GM19193 (cell line): Measurements from ENCODE around the gene CELF2.

Source experiments
- POLR2A ChIP-seq: IDR thresholded peaks from 4 replicates; pipeline ENCODE4 v1.6.1; 2011; ENCODE audit not compliant: insufficient read depth, insufficient read length; ENCODE audit errors: extremely low read depth

The CELF2 gene

DNA sequence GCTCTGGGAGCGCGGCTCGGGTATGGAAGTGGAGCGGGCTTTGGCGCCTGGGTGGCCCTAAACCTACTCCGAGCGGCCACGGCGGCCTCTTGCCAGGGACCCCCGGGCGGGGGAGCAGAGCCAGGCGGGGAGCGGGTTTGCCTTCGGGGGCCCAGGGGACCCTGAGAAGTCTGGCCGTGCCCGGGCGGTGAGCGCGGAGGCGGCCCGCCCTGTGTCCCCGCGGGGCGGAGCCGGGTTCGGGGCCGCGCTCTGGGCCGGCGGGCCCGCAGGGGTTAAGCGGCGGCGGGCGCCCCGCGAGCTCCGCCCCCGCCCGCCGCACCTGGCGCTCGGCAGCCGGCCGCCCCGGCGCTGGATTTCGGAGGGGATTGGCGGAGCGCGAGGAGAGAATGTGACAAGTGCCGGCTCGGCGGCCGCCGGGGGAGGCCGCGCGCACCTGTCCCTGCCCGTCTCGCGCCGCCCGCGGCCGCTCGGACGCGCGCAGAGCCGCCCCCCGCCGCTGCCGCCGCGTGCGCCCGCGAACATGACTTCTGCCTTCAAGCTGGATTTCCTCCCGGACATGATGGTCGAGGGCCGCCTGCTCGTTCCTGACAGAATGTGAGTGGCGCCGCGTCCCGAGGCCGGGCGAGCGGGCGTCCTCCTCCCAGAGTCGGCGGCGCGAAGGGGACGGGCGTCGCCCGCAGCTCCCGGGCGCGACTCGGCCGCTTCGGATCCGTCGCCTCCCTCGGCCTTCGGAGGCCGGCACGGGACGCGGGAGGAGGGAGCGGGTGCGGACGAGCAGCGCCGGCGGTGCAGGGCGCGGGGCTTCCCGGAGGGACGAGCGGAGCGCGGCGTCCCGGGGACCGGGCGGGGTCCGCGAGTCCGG, at the start of gene CELF2:
CELF2 (plus strand) TSS at position 303 of the 862 bp plus-strand sequence; CDS start at position 521, 218 bp downstream.
- TF ChIP-seq POLR2A: no peak

GRCh38 chr10:10968257-10968588, 49.4 kb upstream of the CELF2 start:
- no peak for TF ChIP-seq POLR2A

DNA sequence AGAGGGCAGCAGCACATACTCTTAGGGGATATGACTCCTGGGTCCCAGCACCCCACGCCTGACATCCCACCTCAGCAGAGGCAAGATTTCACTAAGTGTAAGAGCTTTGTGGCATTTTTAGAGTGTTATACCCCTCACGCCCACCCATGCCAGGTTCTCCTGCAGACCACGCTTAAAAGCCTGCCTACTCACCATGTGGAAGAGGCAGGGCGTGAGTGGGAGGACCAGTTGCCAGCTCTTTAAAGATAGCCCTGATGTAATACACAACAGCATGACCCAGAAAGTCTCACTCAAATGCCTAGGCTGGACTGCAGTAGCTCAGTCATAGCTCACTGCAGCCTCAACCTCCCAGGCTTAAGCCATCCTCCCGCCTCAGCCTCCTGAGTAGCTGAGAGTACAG, 44.4 kb upstream of the CELF2 start:
- TF ChIP-seq POLR2A: no peak

GRCh38 chr10:10975647-10976046, 42.0 kb upstream of the CELF2 start:
- TF ChIP-seq POLR2A: no peak

DNA sequence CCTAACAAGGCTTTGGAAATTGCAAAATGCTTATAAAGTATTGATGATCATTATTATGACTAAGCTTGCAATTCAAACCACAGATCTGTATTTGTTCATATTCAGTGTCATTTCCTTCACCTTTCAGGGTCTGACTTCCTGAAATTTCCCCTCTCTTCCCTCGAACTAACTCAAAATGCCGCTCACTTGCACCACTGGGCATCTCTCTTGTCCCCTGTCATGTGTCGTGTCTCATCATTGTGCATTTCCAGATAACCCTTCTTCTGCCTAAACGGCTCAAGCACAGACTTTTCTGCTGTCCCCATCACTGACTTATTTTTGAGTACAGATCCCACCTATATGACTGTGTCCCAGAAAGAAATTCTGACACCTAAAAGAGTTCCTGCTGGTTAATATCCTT, 41.0 kb upstream of the CELF2 start:
- no peak for TF ChIP-seq POLR2A

DNA sequence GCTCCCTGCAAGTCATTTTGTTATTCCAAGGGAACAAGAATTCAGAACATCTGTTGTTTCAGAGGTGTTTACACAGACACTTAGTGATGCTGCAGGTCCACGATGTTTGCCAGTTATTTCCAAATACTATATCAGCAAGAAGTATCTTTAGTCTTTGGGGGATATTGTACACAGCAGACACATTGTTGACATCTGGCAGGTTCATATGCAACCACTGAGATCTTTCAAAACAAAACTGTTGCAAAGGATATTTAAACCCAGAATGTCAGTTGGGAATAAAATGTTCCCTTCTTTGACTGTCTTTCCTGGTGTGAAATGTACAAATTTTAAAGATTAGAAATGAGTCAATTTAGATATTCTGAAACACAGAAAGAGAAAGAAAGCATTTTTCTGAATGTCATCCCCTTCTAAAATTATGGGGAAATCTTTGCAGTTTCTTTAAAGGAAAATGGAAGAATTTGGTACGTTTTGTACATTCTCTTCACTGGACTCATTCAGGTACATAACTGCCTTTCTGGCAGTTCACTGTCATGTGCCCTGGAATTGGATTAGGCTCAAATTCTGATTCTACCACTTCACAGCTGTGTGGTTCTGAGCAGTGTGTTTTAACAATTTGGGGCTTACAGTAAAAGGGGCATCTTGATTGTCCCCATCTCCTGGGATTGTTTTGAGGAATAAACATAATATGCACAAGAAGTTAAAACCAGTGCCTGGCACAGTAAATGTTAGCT, 40.3 kb upstream of the CELF2 start:
- no peak for TF ChIP-seq POLR2A

GRCh38 chr10:10977978-10978377, 39.7 kb upstream of the CELF2 start:
- TF ChIP-seq POLR2A: no peak

DNA sequence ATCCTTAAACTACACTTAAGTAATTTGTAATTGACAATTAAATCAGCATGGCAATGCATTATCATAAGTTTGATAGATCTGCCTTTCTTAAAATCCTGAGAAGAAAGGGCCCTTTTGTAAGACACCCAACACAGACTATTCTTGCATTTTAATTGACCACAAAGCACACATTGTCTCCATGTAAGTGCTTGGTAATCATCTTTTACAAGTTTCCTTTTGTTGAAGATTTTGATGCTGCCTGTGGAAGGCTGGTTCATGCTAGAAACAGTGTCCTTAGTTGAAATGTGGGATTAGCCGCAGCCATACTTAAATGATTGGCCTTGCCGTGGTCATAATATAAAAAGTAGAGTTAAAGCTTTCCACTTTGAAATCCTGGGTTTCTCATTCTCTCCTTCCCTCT, 32.3 kb upstream of the CELF2 start:
- no peak for TF ChIP-seq POLR2A

GRCh38 chr10:10986606-10987005, 31.1 kb upstream of the CELF2 start:
- no peak for TF ChIP-seq POLR2A

- no peak for TF ChIP-seq POLR2A
Observed at GRCh38 chr10:10987111-10987510, 30.6 kb upstream of the CELF2 start.

DNA sequence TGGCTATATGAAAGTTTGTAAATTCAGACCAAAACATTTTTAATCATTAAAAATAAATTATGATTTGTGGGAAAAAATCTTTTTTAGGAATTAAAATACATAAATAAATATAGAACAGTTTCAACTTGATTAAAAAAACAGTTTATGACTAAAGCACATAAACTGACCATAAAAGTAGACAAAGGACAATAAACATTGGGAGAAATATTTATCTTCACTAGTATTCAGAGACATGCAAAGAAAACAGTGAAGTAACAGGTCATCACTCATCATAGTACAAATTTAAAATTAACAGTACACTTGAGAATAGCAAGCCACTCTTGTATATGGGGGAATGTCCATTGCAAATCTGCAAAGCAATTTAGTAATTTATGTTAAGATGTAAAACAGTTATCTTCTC, 28.0 kb upstream of the CELF2 start:
- TF ChIP-seq POLR2A: no peak

DNA sequence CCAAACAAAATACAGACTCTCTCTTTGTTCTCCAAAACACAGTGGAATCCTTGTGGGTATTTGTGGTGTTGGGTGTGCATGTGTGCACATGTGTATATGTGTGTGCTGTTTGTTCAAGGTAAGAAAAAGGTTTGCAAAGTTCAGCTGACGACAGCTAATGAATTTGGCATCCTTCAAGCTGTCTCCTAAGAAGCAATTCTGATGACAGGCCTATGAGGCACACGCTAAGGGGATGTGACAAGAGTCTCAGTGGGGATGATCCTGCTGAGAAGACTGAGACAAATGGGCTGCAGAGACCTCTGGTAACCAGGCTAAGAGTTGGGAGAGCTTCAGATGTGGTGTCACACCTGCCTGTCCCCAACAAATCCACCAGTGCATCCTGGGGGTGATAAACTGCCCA, 26.5 kb upstream of the CELF2 start:
- TF ChIP-seq POLR2A: no peak

- no peak for TF ChIP-seq POLR2A
Observed at GRCh38 chr10:10992072-10992471, 25.6 kb upstream of the CELF2 start.

GRCh38 chr10:10992961-10993714, 24.5 kb upstream of the CELF2 start:
- no peak for TF ChIP-seq POLR2A

GRCh38 chr10:10993785-10994184, 23.9 kb upstream of the CELF2 start:
- no peak for TF ChIP-seq POLR2A

- TF ChIP-seq POLR2A: no peak
Observed at GRCh38 chr10:10994360-10994759, 23.3 kb upstream of the CELF2 start.

GRCh38 chr10:10995120-10995519, 22.6 kb upstream of the CELF2 start:
- TF ChIP-seq POLR2A: no peak
